Neural progenitor cell (in vitro differentiated cells): Measurements from ENCODE around the gene SSBP3. TPM values are rescaled to one million over a fixed set of nuclear protein-coding genes. Genes with fewer than 3 reads are reported as not detected.

Source experiments
- DNase-seq: peaks from one replicate; pipeline ENCODE4 v3.0.0-alpha.2; 2016; ENCODE audit warnings: low spot score
- H2AFZ ChIP-seq: fragments of 200-600 bp; sonication (generic); replicated peaks from 2 replicates; pipeline ENCODE4 v1.6.1; 2016; ENCODE audit warnings: antibody characterized with exemption
- H3F3A ChIP-seq: fragments of 200-600 bp; sonication (generic); 2 replicates; pipeline ENCODE4 v1.6.1; 2016; ENCODE audit warnings: antibody characterized with exemption, low read depth
- H3K27ac ChIP-seq: fragments of 200-600 bp; sonication (generic); 2 replicates; pipeline ENCODE4 v1.5.1; 2016; ENCODE audit warnings: mild to moderate bottlenecking
- H3K27me3 ChIP-seq: fragments of 200-600 bp; sonication (generic); 2 replicates; pipeline ENCODE4 v1.6.1; 2016; ENCODE audit warnings: mild to moderate bottlenecking, moderate library complexity
- H3K36me3 ChIP-seq: fragments of 200-600 bp; sonication (generic); 2 replicates; pipeline ENCODE4 v1.5.1; 2016
- H3K4me1 ChIP-seq: fragments of 200-600 bp; sonication (generic); 2 replicates; pipeline ENCODE4 v1.6.1; 2016; ENCODE audit warnings: mixed run types
- H3K4me2 ChIP-seq: fragments of 200-600 bp; sonication (generic); 2 replicates; pipeline ENCODE4 v1.6.1; 2016
- H3K4me3 ChIP-seq: fragments of 200-600 bp; sonication (generic); 2 replicates; pipeline ENCODE4 v1.5.1; 2016
- H3K79me2 ChIP-seq: fragments of 200-600 bp; sonication (generic); 2 replicates; pipeline ENCODE4 v1.6.1; 2016; ENCODE audit warnings: low read depth
- H3K9ac ChIP-seq: fragments of 200-600 bp; sonication (generic); 2 replicates; pipeline ENCODE4 v1.6.1; 2016
- H3K9me3 ChIP-seq: fragments of 200-600 bp; sonication (generic); 2 replicates; pipeline ENCODE4 v1.5.1; 2016; ENCODE audit warnings: low read depth
- H4K20me1 ChIP-seq: fragments of 200-600 bp; sonication (generic); 2 replicates; pipeline ENCODE4 v1.6.1; 2016; ENCODE audit warnings: low read depth
- H3K27ac Mint-ChIP-seq: 3 replicates; pipeline ENCODE4 v1.8.0; 2021; ENCODE audit warnings: mixed read lengths
- H3K27me3 Mint-ChIP-seq: 2 replicates; pipeline ENCODE4 v1.8.0; 2022; ENCODE audit warnings: low read depth, mild to moderate bottlenecking, inconsistent platforms, moderate library complexity, mixed read lengths; ENCODE audit not compliant: insufficient read depth
- H3K36me3 Mint-ChIP-seq: 3 replicates; pipeline ENCODE4 v1.8.0; 2021; ENCODE audit warnings: mixed read lengths
- H3K4me1 Mint-ChIP-seq: 3 replicates; pipeline ENCODE4 v1.8.0; 2021; ENCODE audit warnings: mixed read lengths
- H3K4me3 Mint-ChIP-seq: 3 replicates; pipeline ENCODE4 v1.8.0; 2021; ENCODE audit warnings: mild to moderate bottlenecking, moderate library complexity, mixed read lengths
- H3K9me3 Mint-ChIP-seq: 3 replicates; pipeline ENCODE4 v1.8.0; 2020; ENCODE audit warnings: mixed read lengths
- CTCF ChIP-seq: fragments of 200-600 bp; sonication (generic); IDR thresholded peaks from 2 replicates; pipeline ENCODE4 v1.5.1; 2017; ENCODE audit warnings: antibody characterized with exemption, mild to moderate bottlenecking
- EZH2 ChIP-seq: fragments of 200-600 bp; sonication (generic); IDR thresholded peaks from 2 replicates; pipeline ENCODE4 v1.6.1; 2017; ENCODE audit warnings: antibody characterized with exemption, mild to moderate bottlenecking, moderate library complexity
- EZH2phosphoT487 ChIP-seq: fragments of 200-600 bp; sonication (generic); IDR thresholded peaks from 2 replicates; pipeline ENCODE4 v1.6.1; 2017; ENCODE audit warnings: antibody characterized with exemption
- total RNA-seq: library from RNA; depleted of rRNA; stranded (reverse); fragments of >200 nt; gene quantifications from 2 replicates; pipeline ENCODE4 v1.2.3, GENCODE V29; 2015; ENCODE audit warnings: low replicate concordance

Gene SSBP3
- total RNA-seq, 1 donor from 2014 or later: 53.0 TPM

GRCh38 chr1:54375712-54376429 is 30.3 kb downstream of the SSBP3 start:
- no peaks in the 10 kb centered on the region for H3K36me3 ChIP-seq
- H3K9ac ChIP-seq: no peak overlapping the region
- Mint-ChIP-seq H3K27ac (peak overlapping the region; percentile 70), H3K27me3 (peaks cover 8% of the 10 kb centered on the region), H3K4me1 (peaks cover 90% of the 10 kb centered on the region), H3K9me3 (no peaks in the 10 kb centered on the region), H3K4me3 (no peak overlapping the region), H3K36me3 (peaks cover 28% of the 10 kb centered on the region)
- DNase-seq: peak; percentile 31
- H3K4me1 ChIP-seq: peaks cover 69% of the 10 kb centered on the region
- H3F3A ChIP-seq: peaks cover 36% of the 10 kb centered on the region
- peaks cover 94% of the 10 kb centered on the region for H4K20me1 ChIP-seq
- H2AFZ ChIP-seq: no peak overlapping the region
- TF ChIP-seq EZH2 (no peak), EZH2phosphoT487 (no peak), CTCF (peak; percentile 28)
- no peaks in the 10 kb centered on the region for H3K9me3 ChIP-seq
- H3K4me3 ChIP-seq: no peak overlapping the region
- peak overlapping the region; percentile 17 for H3K4me2 ChIP-seq
- peaks cover 94% of the 10 kb centered on the region for H3K79me2 ChIP-seq
- H3K27me3 ChIP-seq: no peaks in the 10 kb centered on the region
- no peak overlapping the region for H3K27ac ChIP-seq

- H3K9me3 Mint-ChIP-seq: no peaks in the 10 kb centered on the region
- Histone ChIP-seq H3K9ac (no peak overlapping the region), H3K9me3 (no peaks in the 10 kb centered on the region), H3K36me3 (no peaks in the 10 kb centered on the region), H3K4me2 (peak overlapping the region; percentile 17), H3K4me1 (peaks cover 63% of the 10 kb centered on the region), H3K27ac (no peak overlapping the region), H3K79me2 (peaks cover 97% of the 10 kb centered on the region), H3K27me3 (no peaks in the 10 kb centered on the region), H4K20me1 (peaks cover 94% of the 10 kb centered on the region), H2AFZ (no peak overlapping the region), H3F3A (peaks cover 31% of the 10 kb centered on the region), H3K4me3 (no peak overlapping the region)
- peaks cover 87% of the 10 kb centered on the region for H3K4me1 Mint-ChIP-seq
- no peak overlapping the region for H3K27ac Mint-ChIP-seq
- DNase-seq: no peak
- TF ChIP-seq CTCF: no peak
- TF ChIP-seq EZH2: no peak
- no peak for TF ChIP-seq EZH2phosphoT487
- peaks cover 3% of the 10 kb centered on the region for H3K27me3 Mint-ChIP-seq
- no peak overlapping the region for H3K4me3 Mint-ChIP-seq
- H3K36me3 Mint-ChIP-seq: peaks cover 34% of the 10 kb centered on the region
Observed at GRCh38 chr1:54375298-54375697, 30.9 kb downstream of the SSBP3 start.

GRCh38 chr1:54374766-54375165 is 31.4 kb downstream of the SSBP3 start:
- Mint-ChIP-seq H3K27ac (peak overlapping the region; percentile 97), H3K27me3 (no peaks in the 10 kb centered on the region), H3K4me3 (no peak overlapping the region), H3K36me3 (peaks cover 37% of the 10 kb centered on the region), H3K9me3 (no peaks in the 10 kb centered on the region), H3K4me1 (peaks cover 81% of the 10 kb centered on the region)
- Histone ChIP-seq H3K36me3 (no peaks in the 10 kb centered on the region), H3K9ac (no peak overlapping the region), H3K79me2 (peaks cover 97% of the 10 kb centered on the region), H2AFZ (no peak overlapping the region), H3K4me3 (no peak overlapping the region), H3K27ac (no peak overlapping the region), H3K4me2 (peak overlapping the region; percentile 12), H3K27me3 (no peaks in the 10 kb centered on the region), H3K9me3 (no peaks in the 10 kb centered on the region), H4K20me1 (peaks cover 94% of the 10 kb centered on the region), H3F3A (peaks cover 26% of the 10 kb centered on the region), H3K4me1 (peaks cover 58% of the 10 kb centered on the region)
- no peak for TF ChIP-seq EZH2phosphoT487
- no peak for TF ChIP-seq EZH2
- no peak for TF ChIP-seq CTCF
- DNase-seq: no peak
